ENCODE data around the gene MYO1D. TPM values are rescaled to one million over a fixed set of nuclear protein-coding genes. Genes with fewer than 3 reads are reported as not detected.

Gene MYO1D
- total and polyA plus RNA-seq, 2 of the 13 experiments (the other 11 are each of a cell fraction or from before 2014, with no cell fraction given) = 13.2 to 17.3 TPM

GRCh38 chr17:32654324-32654723 is 222.6 kb downstream of the MYO1D start (continued):
- no peak for TF ChIP-seq HNF1B (CRISPR knock-in tag; IDR thresholded peaks at IDR 0.05)
- TF ChIP-seq NR2F2 (IDR thresholded peaks at IDR 0.05; ENCODE audit: borderline replicate concordance, low read depth) = peak; percentile 73

GRCh38 chr17:32651084-32651483 is 225.8 kb downstream of the MYO1D start:
- POLR2A ChIA-PET = no interaction called here
- Histone ChIP-seq H3K27ac (ENCODE audit: extremely low read length, insufficient read depth, low read length) (no peak overlapping the region), H3K9ac (ENCODE audit: insufficient read depth, low read depth, low read length) (no peak overlapping the region), H4K20me1 (ENCODE audit: insufficient read depth, low read length) (no peaks in the 10 kb centered on the region), H3K36me3 (replicated peaks in 1 of 2; ENCODE audit: control insufficient read depth in 1 of 2, insufficient read depth in 2 of 2, low read length in 2 of 2) (peaks cover 3 to 9% of the 10 kb centered on the region in 2 experiments; a peak in 3 of 5 replicates), H3K9me3 (ENCODE audit: low read length) (peaks cover 5% of the 10 kb centered on the region), H3K4me3 (replicated peaks in 1 of 3; ENCODE audit: insufficient read depth in 1 of 3, low read depth in 2 of 3, low read length in 3 of 3) (no peak overlapping the region), H2AFZ (ENCODE audit: low read length) (no peak overlapping the region), H3K79me2 (ENCODE audit: insufficient read depth, low read length) (no peaks in the 10 kb centered on the region), H3K27me3 (ENCODE audit: control insufficient read depth in 1 of 2, insufficient read depth in 2 of 2, low read length in 2 of 2) (no peaks in the 10 kb centered on the region), H3K4me1 (ENCODE audit: insufficient read depth, low read length) (peaks cover 7% of the 10 kb centered on the region), H3K4me2 (ENCODE audit: low read depth, low read length) (no peak overlapping the region)
- CTCF ChIA-PET (ENCODE audit: low intra/inter-chr PET ratio, low total read pairs) = no interaction called here
- in situ Hi-C loops (cut with HindIII; ENCODE audit: extremely low pct_ligation_motif_present, low pct_unique_long_range_greater_than_20kb) (no loop called here), intact Hi-C loops (cut with micrococcal nuclease; ENCODE audit: unreplicated experiment) (no loop called here)
- no TSS peak for BruUV-seq (replicated peaks)
- ATAC-seq (no peak), DNase-seq (ENCODE audit: low spot score) (no peak), FAIRE-seq (no peak)
- 98% methylated on average over 2 of the region's 2 CpGs for WGBS (ENCODE audit: low lambda C conversion rate)
- TF ChIP-seq ZNF672 (CRISPR knock-in tag; IDR thresholded peaks at IDR 0.05) (no peak), PRDM10 (CRISPR knock-in tag; IDR thresholded peaks at IDR 0.05; ENCODE audit: low read depth) (no peak), SNRNP70 (IDR thresholded peaks at IDR 0.05; ENCODE audit: low read depth, low read length) (no peak), HOXA9 (CRISPR knock-in tag; IDR thresholded peaks at IDR 0.05; ENCODE audit: borderline replicate concordance) (no peak), KDM5A (IDR thresholded peaks at IDR 0.05; ENCODE audit: borderline replicate concordance, low read length) (no peak), ZBTB39 (CRISPR knock-in tag; IDR thresholded peaks at IDR 0.05) (no peak)

Measured in HepG2 (cell line).